Activated naive CD8-positive, alpha-beta T cell (primary cell): ENCODE data around the gene CAMSAP1.

Source experiments
- H3K27ac Mint-ChIP-seq: one replicate; pipeline ENCODE4 v1.8.0; 2021; ENCODE audit warnings: mixed read lengths
- H3K27me3 Mint-ChIP-seq: one replicate; pipeline ENCODE4 v1.8.0; 2021; ENCODE audit warnings: mixed read lengths
- H3K36me3 Mint-ChIP-seq: one replicate; pipeline ENCODE4 v1.8.0; 2021; ENCODE audit warnings: mixed read lengths
- H3K4me1 Mint-ChIP-seq: one replicate; pipeline ENCODE4 v1.8.0; 2021; ENCODE audit warnings: low read depth, mixed read lengths
- H3K4me3 Mint-ChIP-seq: one replicate; pipeline ENCODE4 v1.8.0; 2021; ENCODE audit warnings: mild to moderate bottlenecking, mixed read lengths
- H3K9me3 Mint-ChIP-seq: one replicate; pipeline ENCODE4 v1.8.0; 2021; ENCODE audit warnings: low read depth, mixed read lengths

CAMSAP1 gene

GRCh38 chr9:135835131-135835530 lies 72.2 kb downstream of the CAMSAP1 start:
- Mint-ChIP-seq H3K9me3 (no peaks in the 10 kb centered on the region), H3K4me3 (no peak overlapping the region), H3K27ac (no peak overlapping the region), H3K4me1 (peaks cover 12% of the 10 kb centered on the region), H3K36me3 (peaks cover 17% of the 10 kb centered on the region), H3K27me3 (no peaks in the 10 kb centered on the region)

GRCh38 chr9:135833864-135834263 lies 73.5 kb downstream of the CAMSAP1 start:
- peaks cover 21% of the 10 kb centered on the region for H3K36me3 Mint-ChIP-seq
- peaks cover 12% of the 10 kb centered on the region for H3K4me1 Mint-ChIP-seq
- H3K4me3 Mint-ChIP-seq = no peak overlapping the region
- H3K27ac Mint-ChIP-seq = no peak overlapping the region
- H3K27me3 Mint-ChIP-seq = no peaks in the 10 kb centered on the region
- H3K9me3 Mint-ChIP-seq = peaks cover under 1% of the 10 kb centered on the region

- H3K4me1 Mint-ChIP-seq = peaks cover 16% of the 10 kb centered on the region
- H3K27ac Mint-ChIP-seq = no peak overlapping the region
- H3K9me3 Mint-ChIP-seq = peaks cover 6% of the 10 kb centered on the region
- no peak overlapping the region for H3K4me3 Mint-ChIP-seq
- peaks cover 33% of the 10 kb centered on the region for H3K36me3 Mint-ChIP-seq
- no peaks in the 10 kb centered on the region for H3K27me3 Mint-ChIP-seq
These were observed 76.8 kb downstream of the CAMSAP1 start for GRCh38 chr9:135830496-135830895.

GRCh38 chr9:135828656-135829055 lies 78.7 kb downstream of the CAMSAP1 start:
- no peaks in the 10 kb centered on the region for H3K27me3 Mint-ChIP-seq
- H3K27ac Mint-ChIP-seq = no peak overlapping the region
- H3K9me3 Mint-ChIP-seq = peaks cover 6% of the 10 kb centered on the region
- H3K36me3 Mint-ChIP-seq = peaks cover 28% of the 10 kb centered on the region
- peaks cover 19% of the 10 kb centered on the region for H3K4me1 Mint-ChIP-seq
- no peak overlapping the region for H3K4me3 Mint-ChIP-seq

- Mint-ChIP-seq H3K27ac (no peak overlapping the region), H3K9me3 (peaks cover 6% of the 10 kb centered on the region), H3K4me3 (no peak overlapping the region), H3K27me3 (no peaks in the 10 kb centered on the region), H3K36me3 (peaks cover 28% of the 10 kb centered on the region), H3K4me1 (peaks cover 17% of the 10 kb centered on the region)
These were observed 79.3 kb downstream of the CAMSAP1 start for GRCh38 chr9:135827866-135828580.

GRCh38 chr9:135827301-135827700 lies 80.0 kb downstream of the CAMSAP1 start:
- Mint-ChIP-seq H3K4me3 (no peak overlapping the region), H3K36me3 (peaks cover 28% of the 10 kb centered on the region), H3K27me3 (no peaks in the 10 kb centered on the region), H3K27ac (no peak overlapping the region), H3K9me3 (peaks cover 6% of the 10 kb centered on the region), H3K4me1 (peaks cover 17% of the 10 kb centered on the region)

- peaks cover 22% of the 10 kb centered on the region for H3K36me3 Mint-ChIP-seq
- H3K4me1 Mint-ChIP-seq = peaks cover 9% of the 10 kb centered on the region
- H3K9me3 Mint-ChIP-seq = peaks cover 6% of the 10 kb centered on the region
These were observed 81.2 kb downstream of the CAMSAP1 start for GRCh38 chr9:135826188-135826545.

GRCh38 chr9:135825435-135826187 lies 81.7 kb downstream of the CAMSAP1 start:
- Mint-ChIP-seq H3K27ac (no peak overlapping the region), H3K9me3 (peaks cover 6% of the 10 kb centered on the region), H3K4me3 (no peak overlapping the region), H3K27me3 (no peaks in the 10 kb centered on the region), H3K36me3 (peaks cover 21% of the 10 kb centered on the region), H3K4me1 (peaks cover 8% of the 10 kb centered on the region)

More at GRCh38 chr9:135826188-135826545, 81.2 kb downstream of the CAMSAP1 start:
- Mint-ChIP-seq H3K4me3 (no peak overlapping the region), H3K27me3 (no peaks in the 10 kb centered on the region), H3K27ac (no peak overlapping the region)

- H3K4me1 Mint-ChIP-seq = peaks cover 6% of the 10 kb centered on the region
- no peak overlapping the region for H3K27ac Mint-ChIP-seq
- no peaks in the 10 kb centered on the region for H3K9me3 Mint-ChIP-seq
- no peak overlapping the region for H3K4me3 Mint-ChIP-seq
- H3K27me3 Mint-ChIP-seq = no peaks in the 10 kb centered on the region
- H3K36me3 Mint-ChIP-seq = peaks cover 8% of the 10 kb centered on the region
These were observed 84.3 kb downstream of the CAMSAP1 start for GRCh38 chr9:135823036-135823435.

- H3K36me3 Mint-ChIP-seq = peaks cover 8% of the 10 kb centered on the region
- no peak overlapping the region for H3K27ac Mint-ChIP-seq
- no peaks in the 10 kb centered on the region for H3K27me3 Mint-ChIP-seq
- no peak overlapping the region for H3K4me3 Mint-ChIP-seq
- peaks cover 6% of the 10 kb centered on the region for H3K4me1 Mint-ChIP-seq
- no peaks in the 10 kb centered on the region for H3K9me3 Mint-ChIP-seq
These were observed 85.0 kb downstream of the CAMSAP1 start for GRCh38 chr9:135822374-135822755.

- Mint-ChIP-seq H3K4me1 (peaks cover 6% of the 10 kb centered on the region), H3K27me3 (no peaks in the 10 kb centered on the region), H3K9me3 (no peaks in the 10 kb centered on the region), H3K27ac (no peak overlapping the region), H3K36me3 (peaks cover 3% of the 10 kb centered on the region), H3K4me3 (no peak overlapping the region)
These were observed 85.5 kb downstream of the CAMSAP1 start for GRCh38 chr9:135821733-135822373.

- no peak overlapping the region for H3K27ac Mint-ChIP-seq
These were observed 86.2 kb downstream of the CAMSAP1 start for GRCh38 chr9:135821116-135821515.

GRCh38 chr9:135820661-135821060 lies 86.7 kb downstream of the CAMSAP1 start:
- Mint-ChIP-seq H3K27ac (no peak overlapping the region), H3K36me3 (no peaks in the 10 kb centered on the region), H3K9me3 (no peaks in the 10 kb centered on the region), H3K27me3 (no peaks in the 10 kb centered on the region), H3K4me3 (no peak overlapping the region), H3K4me1 (peaks cover 9% of the 10 kb centered on the region)

More at GRCh38 chr9:135821116-135821515, 86.2 kb downstream of the CAMSAP1 start:
- Mint-ChIP-seq H3K4me3 (no peak overlapping the region), H3K36me3 (no peaks in the 10 kb centered on the region), H3K27me3 (no peaks in the 10 kb centered on the region), H3K4me1 (peaks cover 6% of the 10 kb centered on the region), H3K9me3 (no peaks in the 10 kb centered on the region)

- no peaks in the 10 kb centered on the region for H3K27me3 Mint-ChIP-seq
- no peak overlapping the region for H3K27ac Mint-ChIP-seq
- no peak overlapping the region for H3K4me3 Mint-ChIP-seq
- no peaks in the 10 kb centered on the region for H3K9me3 Mint-ChIP-seq
- H3K4me1 Mint-ChIP-seq = peaks cover 6% of the 10 kb centered on the region
- no peaks in the 10 kb centered on the region for H3K36me3 Mint-ChIP-seq
These were observed 87.4 kb downstream of the CAMSAP1 start for GRCh38 chr9:135819905-135820304.
